GM18508 (cell line): ENCODE results near the gene ST7L.

Experiments used
- ATAC-seq: cut with Tn5 transposase; IDR thresholded peaks from one replicate; pipeline ENCODE4 v1.9.1; 2021; ENCODE audit warnings: moderate number of reproducible peaks; ENCODE audit not compliant: insufficient read depth, unreplicated experiment

ST7L gene

DNA sequence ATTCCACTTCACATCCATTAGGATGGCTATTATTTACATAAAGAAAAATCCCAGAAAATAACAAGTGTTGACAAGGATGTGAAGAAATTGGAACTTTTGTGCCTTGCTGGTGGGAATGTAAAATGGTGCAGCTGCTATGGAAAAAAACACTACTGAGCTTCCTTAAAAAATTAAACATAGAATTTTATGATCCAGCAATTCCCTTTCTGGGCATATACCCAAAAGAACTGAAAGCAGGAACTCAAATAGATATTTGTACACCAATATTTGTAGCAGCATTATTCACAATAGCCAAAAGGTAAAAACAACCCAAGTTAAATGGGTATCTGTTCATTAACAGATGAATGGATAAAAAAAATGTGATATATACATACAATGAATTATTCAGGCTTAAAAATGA is 64.5 kb downstream of the ST7L start:
- no peak for ATAC-seq

- ATAC-seq: no peak
Observed at GRCh38 chr1:112549590-112549989, 69.4 kb downstream of the ST7L start.

DNA sequence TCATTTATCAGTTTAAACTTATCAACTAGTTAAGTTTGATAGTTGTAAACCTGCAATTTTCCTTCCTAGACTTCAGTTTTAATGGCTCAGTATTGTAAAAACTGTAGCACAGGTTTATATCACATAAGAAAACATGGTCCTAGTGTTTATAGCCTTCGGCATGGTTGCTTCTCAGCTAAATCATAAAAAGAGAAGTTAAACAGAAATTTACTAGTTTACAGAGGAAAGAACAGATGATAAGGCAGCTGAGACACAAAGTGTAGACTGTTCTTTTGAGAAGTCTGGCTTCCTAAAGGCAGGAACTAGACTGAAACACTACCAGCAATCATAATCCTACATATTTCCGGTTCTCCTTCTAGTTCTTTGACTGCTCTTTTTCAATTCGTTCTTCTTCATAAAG is 70.4 kb downstream of the ST7L start:
- no peak for ATAC-seq

GRCh38 chr1:112546076-112546475 is 72.9 kb downstream of the ST7L start:
- ATAC-seq: no peak

- ATAC-seq: no peak
Observed at GRCh38 chr1:112544751-112545150, 74.2 kb downstream of the ST7L start.

GRCh38 chr1:112544011-112544688 is 74.8 kb downstream of the ST7L start:
- no peak for ATAC-seq

DNA sequence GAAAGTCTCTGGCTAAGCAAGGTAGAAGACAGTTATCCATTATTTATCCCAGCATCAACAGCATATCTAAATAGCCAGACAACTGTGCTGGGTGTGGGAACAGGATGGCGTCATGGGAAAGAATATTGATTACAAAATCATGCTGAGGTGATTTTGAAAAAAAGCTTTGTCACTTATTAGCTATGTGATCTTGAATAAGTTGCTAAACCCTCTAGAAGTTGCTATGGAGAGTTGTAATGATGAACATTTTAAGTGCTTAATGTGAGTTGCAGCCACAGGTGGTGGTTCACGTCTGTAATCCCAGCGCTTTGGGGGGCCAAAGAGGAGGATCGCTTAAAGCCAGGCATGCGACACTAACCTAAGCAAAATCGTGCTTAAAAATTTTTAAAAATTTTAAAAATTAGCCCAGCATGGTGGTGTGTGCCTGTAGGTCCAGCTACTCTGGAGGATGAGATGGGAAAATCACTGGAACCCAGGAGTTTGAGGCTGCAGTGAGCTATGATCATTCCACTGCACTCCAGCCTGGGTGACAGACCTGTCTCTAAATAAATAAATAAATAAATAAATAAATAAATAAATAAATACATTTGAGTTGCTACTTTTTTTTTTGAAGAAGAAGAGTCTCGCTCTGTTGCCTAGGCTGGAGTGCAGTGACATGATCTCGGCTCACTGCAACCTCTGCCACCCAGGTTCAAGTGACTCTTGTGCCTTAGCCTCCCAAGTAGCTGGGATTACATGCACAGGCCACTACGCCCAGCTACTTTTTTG is 76.6 kb downstream of the ST7L start:
- ATAC-seq: no peak

- ATAC-seq: no peak
Observed at GRCh38 chr1:112541299-112541698, 77.6 kb downstream of the ST7L start.

DNA sequence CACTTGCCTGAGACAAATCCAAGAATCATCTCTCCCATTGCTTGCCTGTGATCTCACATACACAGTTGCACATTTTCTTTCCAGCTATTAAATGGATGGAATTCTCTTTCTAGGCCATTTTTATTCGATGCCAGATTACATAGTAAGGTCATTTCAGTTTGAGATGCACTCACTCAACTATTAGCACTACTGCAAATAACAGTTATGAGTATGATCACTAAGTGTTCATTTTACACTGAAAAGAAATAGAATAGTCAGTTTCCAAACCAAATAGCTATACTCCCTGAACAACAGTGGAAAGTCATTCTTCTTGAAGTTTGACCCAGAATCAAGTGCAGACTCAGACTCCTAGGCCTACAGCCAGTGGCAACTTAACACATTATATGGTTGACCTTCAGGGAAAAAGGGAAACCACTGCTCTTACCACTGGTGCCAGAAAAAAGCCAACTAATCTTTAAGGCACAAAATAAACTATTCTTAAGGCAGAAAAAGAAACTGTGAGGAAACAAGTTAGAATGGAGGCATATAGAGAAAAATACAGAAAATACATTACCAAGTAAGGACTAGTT is 78.6 kb downstream of the ST7L start:
- no peak for ATAC-seq

DNA sequence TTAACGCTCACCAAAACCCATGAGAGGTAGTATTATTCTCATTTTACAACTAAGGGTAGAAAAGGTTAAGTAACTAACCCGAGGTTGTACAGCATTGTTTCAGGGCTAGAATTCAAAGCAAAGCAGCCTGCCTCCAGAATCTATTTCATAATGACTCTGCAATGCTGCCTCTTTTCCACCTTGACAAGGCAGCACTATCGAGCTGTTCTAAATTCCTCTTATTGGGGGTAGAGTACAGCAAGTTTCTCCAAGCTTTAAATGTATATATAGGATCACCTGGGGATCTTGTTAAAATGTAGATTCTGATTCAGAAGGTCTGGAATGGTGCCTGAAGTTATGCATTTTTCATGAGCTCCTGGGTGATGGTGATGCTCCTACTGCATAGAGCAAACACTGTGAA is 80.1 kb downstream of the ST7L start:
- ATAC-seq: no peak

- ATAC-seq: no peak
Observed at GRCh38 chr1:112537456-112537855, 81.5 kb downstream of the ST7L start.

- ATAC-seq: no peak
Observed at GRCh38 chr1:112536561-112536960, 82.4 kb downstream of the ST7L start.

DNA sequence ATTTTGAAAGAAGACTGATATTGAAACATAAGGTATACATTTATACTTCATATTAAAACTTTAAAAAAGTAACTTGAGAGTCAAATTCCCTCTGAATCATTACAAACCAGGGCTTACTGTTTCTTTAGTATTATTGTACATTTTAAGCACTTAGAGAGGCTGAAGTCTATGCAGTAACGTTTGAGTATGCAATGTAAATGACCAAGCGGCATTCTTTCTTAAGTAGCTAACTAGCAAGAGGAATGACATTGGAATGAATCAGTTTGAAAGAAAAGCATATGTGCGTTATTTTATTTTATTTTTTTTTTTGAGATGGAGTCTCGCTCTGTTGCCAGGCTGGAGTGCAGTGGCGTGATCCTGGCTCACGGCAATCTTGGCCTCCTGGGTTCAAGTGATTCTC is 85.9 kb downstream of the ST7L start:
- no peak for ATAC-seq

- ATAC-seq: no peak
Observed at GRCh38 chr1:112532064-112532463, 86.9 kb downstream of the ST7L start.

DNA sequence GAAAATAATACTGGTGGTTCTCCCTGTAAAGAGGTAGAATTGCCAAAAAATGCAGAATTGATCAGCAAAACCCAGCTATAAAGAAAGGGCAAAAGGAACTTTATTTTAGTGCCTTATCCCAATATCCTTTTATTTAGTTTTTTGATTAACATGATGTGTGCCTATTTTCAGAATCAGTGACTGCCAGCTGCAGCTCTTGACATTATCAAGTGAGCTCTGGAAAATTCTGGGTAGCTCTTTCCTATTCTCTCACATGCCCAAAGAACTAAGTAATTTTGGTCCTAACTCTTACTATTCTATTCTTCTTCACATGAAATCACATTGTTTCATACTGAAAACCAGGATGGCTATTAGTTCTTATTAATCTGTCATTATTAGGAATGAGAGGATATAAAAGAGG is 88.1 kb downstream of the ST7L start:
- ATAC-seq: no peak

- no peak for ATAC-seq
Observed at GRCh38 chr1:112529301-112529700, 89.6 kb downstream of the ST7L start.

- no peak for ATAC-seq
Observed at GRCh38 chr1:112528076-112528475, 90.9 kb downstream of the ST7L start.

DNA sequence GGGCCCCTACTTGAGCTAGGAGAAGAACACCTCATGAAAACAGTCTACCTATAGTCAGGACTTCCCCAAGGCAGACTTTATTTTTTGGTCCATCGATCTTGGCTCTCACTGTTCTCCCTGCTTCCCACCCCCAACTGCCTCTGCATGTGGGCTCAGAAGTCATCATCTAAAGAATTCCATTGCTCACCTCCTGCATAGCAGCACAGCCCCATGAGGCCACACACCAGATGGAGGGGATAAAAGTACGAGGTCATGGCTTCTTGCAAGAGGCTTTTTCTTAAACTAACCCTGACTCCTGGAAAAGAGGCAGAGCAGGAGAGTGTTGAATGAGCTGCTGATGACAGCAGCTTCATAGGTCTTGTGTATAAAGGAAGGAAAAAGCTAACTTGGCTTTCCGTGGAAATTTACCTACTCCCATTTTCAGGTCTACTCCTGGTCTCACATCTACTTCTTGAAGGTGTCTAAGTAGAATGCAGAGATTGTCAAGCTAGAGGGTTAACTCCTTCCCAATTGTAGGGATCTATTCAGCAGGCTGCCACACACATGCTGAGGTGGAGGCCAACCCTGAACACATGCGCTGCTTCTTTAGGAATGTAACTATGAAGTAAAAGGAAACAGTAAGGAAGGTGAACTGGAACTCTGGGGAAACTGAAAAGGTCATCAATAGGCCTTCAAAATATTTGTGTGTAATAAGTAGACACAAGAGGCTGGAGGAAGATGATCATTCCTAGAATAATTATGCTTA is 91.5 kb downstream of the ST7L start:
- ATAC-seq: no peak

DNA sequence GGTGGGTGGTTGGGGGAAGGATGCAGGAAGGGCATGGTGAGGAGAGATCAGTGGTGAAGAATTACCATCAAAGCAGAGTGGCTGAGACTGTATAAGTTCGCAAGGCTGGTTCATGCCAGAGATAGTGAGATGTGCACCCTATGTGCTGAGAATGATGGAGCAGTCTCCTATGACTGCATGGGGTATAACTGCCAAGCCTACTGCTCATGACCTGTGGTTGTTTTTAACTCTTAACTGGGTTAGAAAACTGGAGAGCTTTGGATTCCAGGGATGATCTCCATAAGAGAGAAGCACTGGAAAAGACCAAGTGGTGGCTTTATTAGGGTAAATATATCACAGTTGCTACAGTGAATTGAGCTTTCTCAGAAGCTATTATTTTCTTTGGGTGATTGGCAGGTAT is 94.0 kb downstream of the ST7L start:
- no peak for ATAC-seq

DNA sequence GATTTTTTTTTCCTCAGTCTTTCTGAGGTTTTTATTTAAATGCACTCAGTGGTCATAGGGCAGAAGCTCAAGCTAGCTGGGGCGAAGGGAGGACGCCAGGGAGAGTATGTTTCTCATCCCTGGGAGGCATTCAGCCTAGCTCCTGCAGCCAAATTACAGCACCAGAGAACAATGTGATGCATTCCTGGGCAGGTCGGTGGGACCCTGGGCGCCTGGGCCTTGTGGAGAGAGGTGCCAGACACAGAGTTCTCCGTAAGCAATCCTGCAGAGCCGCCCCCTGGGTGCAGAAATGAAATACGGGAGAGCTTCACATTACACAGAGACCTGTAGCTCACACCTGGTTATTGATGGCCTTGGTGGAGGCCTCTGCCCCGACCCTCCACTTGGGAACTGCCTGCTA is 94.7 kb downstream of the ST7L start:
- no peak for ATAC-seq

DNA sequence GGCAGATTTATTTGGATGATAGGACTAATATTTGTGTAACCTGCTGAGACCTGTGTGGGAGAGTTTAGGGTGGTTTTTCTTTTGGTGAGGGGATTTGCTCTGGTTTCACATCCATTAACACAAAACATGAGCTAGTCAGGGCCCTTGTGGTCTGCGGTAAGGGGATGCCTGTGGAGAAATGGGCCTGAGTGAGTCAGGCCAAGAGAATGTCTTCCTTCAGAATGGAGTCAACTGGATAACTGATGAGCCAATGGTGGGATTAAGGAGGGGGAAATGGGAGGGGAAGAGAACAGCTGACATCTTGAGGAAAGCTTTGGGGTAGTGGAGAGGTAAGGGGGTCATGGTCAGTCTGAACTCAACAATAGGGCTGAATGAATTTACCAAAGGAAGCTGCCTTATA is 96.3 kb downstream of the ST7L start:
- no peak for ATAC-seq
